Breast epithelium (tissue), 3 donors: Measurements from ENCODE around the gene DYSF.

Experiments
- CTCF ChIP-seq, 3 donors: fragments of 450-650 bp; IDR thresholded peaks; one replicate each; pipeline ENCODE4 v1.5.1; 2016 to 2017; ENCODE audit warnings: antibody characterized with exemption in 3 of 3, mild to moderate bottlenecking in 3 of 3, moderate library complexity in 3 of 3
- POLR2A ChIP-seq: fragments of 450-650 bp; IDR thresholded peaks from one replicate; pipeline ENCODE4 v1.6.1; 2016; ENCODE audit warnings: antibody characterized with exemption, mild to moderate bottlenecking, moderate library complexity
- POLR2AphosphoS5 ChIP-seq, 3 donors: sonication (generic); formaldehyde crosslinking; IDR thresholded peaks; one replicate each; pipeline ENCODE4 v1.6.1; 2017; ENCODE audit warnings: antibody characterized with exemption in 3 of 3

GRCh38 chr2:71587509-71588073 is 134.2 kb downstream of the DYSF start:
- TF ChIP-seq CTCF (IDR thresholded peaks at IDR 0.05) (no peak), POLR2AphosphoS5 (IDR thresholded peaks at IDR 0.05) (no peak), POLR2A (no peak)
